Activated naive CD4-positive, alpha-beta T cell treated with anti-CD3 and anti-CD28 coated beads for 36 hours (primary cell): ENCODE measurements around the gene CFAP100. TPM values are rescaled to one million over a fixed set of nuclear protein-coding genes. Genes with fewer than 3 reads are reported as not detected.

ENCODE experiments used
- CTCF ChIA-PET: fragments of 350-600 bp; sonication (Branson Sonifier 250); formaldehyde crosslinking; loops from one replicate; lab custom pipeline; 2021; ENCODE audit warnings: antibody characterized with exemption; lab: Charles Lee
- DNase-seq: peaks from one replicate; pipeline ENCODE4 v3.0.0-alpha.2; 2020
- H3K27ac Mint-ChIP-seq: one replicate; pipeline ENCODE4 v1.8.0; 2021; ENCODE audit warnings: mild to moderate bottlenecking, mixed read lengths
- H3K27me3 Mint-ChIP-seq: one replicate; pipeline ENCODE4 v1.8.0; 2021; ENCODE audit warnings: low read depth, mixed read lengths
- H3K36me3 Mint-ChIP-seq: one replicate; pipeline ENCODE4 v1.8.0; 2021; ENCODE audit warnings: low read depth, mixed read lengths
- H3K4me1 Mint-ChIP-seq: one replicate; pipeline ENCODE4 v1.8.0; 2021; ENCODE audit warnings: low read depth, mixed read lengths
- H3K4me3 Mint-ChIP-seq: one replicate; pipeline ENCODE4 v1.8.0; 2021; ENCODE audit warnings: mild to moderate bottlenecking, moderate library complexity, mixed read lengths
- H3K9me3 Mint-ChIP-seq: one replicate; pipeline ENCODE4 v1.8.0; 2021; ENCODE audit warnings: mixed read lengths
- intact Hi-C: fragments of 100-400 bp; cut with micrococcal nuclease; formaldehyde crosslinking; loops from one replicate; pipeline ENCODE4 v1.15.1; 2023
- total RNA-seq, 2 experiments: library from RNA; stranded (reverse); gene quantifications; one replicate each; pipeline ENCODE4 v1.2.3, GENCODE V29; 2021

CFAP100 gene
- total RNA-seq, 2 experiments from 2014 or later: not detected

- Mint-ChIP-seq H3K27ac (no peak overlapping the region), H3K4me3 (no peak overlapping the region), H3K4me1 (no peaks in the 10 kb centered on the region), H3K9me3 (no peaks in the 10 kb centered on the region), H3K27me3 (no peaks in the 10 kb centered on the region), H3K36me3 (peaks cover 18% of the 10 kb centered on the region)
- intact Hi-C loops: no loop called here
- CTCF ChIA-PET: no interaction called here
- no peak for DNase-seq
These were observed 44.0 kb downstream of the CFAP100 start for GRCh38 chr3:126438746-126439145.

- no peaks in the 10 kb centered on the region for H3K4me1 Mint-ChIP-seq
- CTCF ChIA-PET: no interaction called here
- no peaks in the 10 kb centered on the region for H3K9me3 Mint-ChIP-seq
- H3K27me3 Mint-ChIP-seq: no peaks in the 10 kb centered on the region
- H3K27ac Mint-ChIP-seq: no peak overlapping the region
- intact Hi-C loops: no loop called here
- no peak for DNase-seq
- H3K36me3 Mint-ChIP-seq: peaks cover 16% of the 10 kb centered on the region
- H3K4me3 Mint-ChIP-seq: no peak overlapping the region
These were observed 44.7 kb downstream of the CFAP100 start for GRCh38 chr3:126439346-126439967.

GRCh38 chr3:126439968-126440708, 45.4 kb downstream of the CFAP100 start:
- CTCF ChIA-PET: no interaction called here
- H3K27me3 Mint-ChIP-seq: no peaks in the 10 kb centered on the region
- H3K4me3 Mint-ChIP-seq: no peak overlapping the region
- peaks cover 12% of the 10 kb centered on the region for H3K36me3 Mint-ChIP-seq
- no peak overlapping the region for H3K27ac Mint-ChIP-seq
- intact Hi-C loops: no loop called here
- H3K9me3 Mint-ChIP-seq: no peaks in the 10 kb centered on the region
- no peaks in the 10 kb centered on the region for H3K4me1 Mint-ChIP-seq
- DNase-seq: no peak

- H3K27me3 Mint-ChIP-seq: no peaks in the 10 kb centered on the region
- DNase-seq: no peak
- H3K36me3 Mint-ChIP-seq: peaks cover 12% of the 10 kb centered on the region
- intact Hi-C loops: no loop called here
- H3K4me3 Mint-ChIP-seq: no peak overlapping the region
- H3K4me1 Mint-ChIP-seq: no peaks in the 10 kb centered on the region
- H3K9me3 Mint-ChIP-seq: no peaks in the 10 kb centered on the region
- no peak overlapping the region for H3K27ac Mint-ChIP-seq
- CTCF ChIA-PET: no interaction called here
These were observed 45.9 kb downstream of the CFAP100 start for GRCh38 chr3:126440709-126440995.

GRCh38 chr3:126441256-126441880, 46.7 kb downstream of the CFAP100 start:
- no peaks in the 10 kb centered on the region for H3K27me3 Mint-ChIP-seq
- CTCF ChIA-PET: no interaction called here
- no peak overlapping the region for H3K4me3 Mint-ChIP-seq
- no peak overlapping the region for H3K27ac Mint-ChIP-seq
- no peak for DNase-seq
- no peaks in the 10 kb centered on the region for H3K9me3 Mint-ChIP-seq
- intact Hi-C loops: no loop called here
- no peaks in the 10 kb centered on the region for H3K4me1 Mint-ChIP-seq
- H3K36me3 Mint-ChIP-seq: peaks cover 10% of the 10 kb centered on the region

GRCh38 chr3:126442094-126442855, 47.6 kb downstream of the CFAP100 start:
- intact Hi-C loops: no loop called here
- H3K4me3 Mint-ChIP-seq: no peak overlapping the region
- CTCF ChIA-PET: no interaction called here
- H3K9me3 Mint-ChIP-seq: no peaks in the 10 kb centered on the region
- no peaks in the 10 kb centered on the region for H3K27me3 Mint-ChIP-seq
- no peak for DNase-seq
- no peak overlapping the region for H3K27ac Mint-ChIP-seq
- peaks cover 7% of the 10 kb centered on the region for H3K36me3 Mint-ChIP-seq
- no peaks in the 10 kb centered on the region for H3K4me1 Mint-ChIP-seq

GRCh38 chr3:126442856-126443242, 48.1 kb downstream of the CFAP100 start:
- Mint-ChIP-seq H3K27me3 (no peaks in the 10 kb centered on the region), H3K36me3 (peaks cover 6% of the 10 kb centered on the region), H3K4me1 (no peaks in the 10 kb centered on the region), H3K4me3 (no peak overlapping the region), H3K27ac (no peak overlapping the region), H3K9me3 (no peaks in the 10 kb centered on the region)
- intact Hi-C loops: no loop called here
- CTCF ChIA-PET: no interaction called here
- no peak for DNase-seq

- H3K36me3 Mint-ChIP-seq: no peaks in the 10 kb centered on the region
- no peaks in the 10 kb centered on the region for H3K4me1 Mint-ChIP-seq
- no peak for DNase-seq
- H3K4me3 Mint-ChIP-seq: no peak overlapping the region
- intact Hi-C loops: no loop called here
- no peaks in the 10 kb centered on the region for H3K9me3 Mint-ChIP-seq
- H3K27me3 Mint-ChIP-seq: no peaks in the 10 kb centered on the region
- CTCF ChIA-PET: no interaction called here
- H3K27ac Mint-ChIP-seq: no peak overlapping the region
These were observed 50.8 kb downstream of the CFAP100 start for GRCh38 chr3:126445506-126445905.

GRCh38 chr3:126446301-126446700, 51.6 kb downstream of the CFAP100 start:
- Mint-ChIP-seq H3K4me3 (no peak overlapping the region), H3K27ac (no peak overlapping the region), H3K9me3 (no peaks in the 10 kb centered on the region), H3K36me3 (peaks cover 3% of the 10 kb centered on the region), H3K27me3 (no peaks in the 10 kb centered on the region), H3K4me1 (no peaks in the 10 kb centered on the region)
- DNase-seq: no peak
- CTCF ChIA-PET: no interaction called here
- intact Hi-C loops: no loop called here

GRCh38 chr3:126446791-126447190, 52.1 kb downstream of the CFAP100 start:
- no peak for DNase-seq
- Mint-ChIP-seq H3K27me3 (no peaks in the 10 kb centered on the region), H3K4me3 (no peak overlapping the region), H3K27ac (no peak overlapping the region), H3K4me1 (no peaks in the 10 kb centered on the region), H3K36me3 (peaks cover 3% of the 10 kb centered on the region), H3K9me3 (no peaks in the 10 kb centered on the region)
- intact Hi-C loops: no loop called here
- CTCF ChIA-PET: no interaction called here

GRCh38 chr3:126447456-126448106, 52.9 kb downstream of the CFAP100 start:
- no peak overlapping the region for H3K27ac Mint-ChIP-seq
- H3K27me3 Mint-ChIP-seq: no peaks in the 10 kb centered on the region
- intact Hi-C loops: no loop called here
- CTCF ChIA-PET: interaction anchor here (0.7 kb wide), 1 partner anchor 14 kb away, joined by 3 read pairs; no protein-coding TSS in a partner anchor
- H3K4me1 Mint-ChIP-seq: no peaks in the 10 kb centered on the region
- no peak for DNase-seq
- no peaks in the 10 kb centered on the region for H3K9me3 Mint-ChIP-seq
- H3K36me3 Mint-ChIP-seq: peaks cover 3% of the 10 kb centered on the region
- H3K4me3 Mint-ChIP-seq: no peak overlapping the region
